OCI-LY7 (cell line): Measurements from ENCODE around the gene SPATA12.

Experiments
- EZH2phosphoT487 ChIP-seq: fragments of 200-600 bp; sonication (generic); IDR thresholded peaks from 2 replicates; pipeline ENCODE4 v1.6.1; 2018; ENCODE audit warnings: low read depth, borderline replicate concordance, mild to moderate bottlenecking, mixed run types, antibody characterized with exemption, low read length, moderate library complexity, mixed read lengths
- TF ChIP-seq, protein P1 (sequence below): fragments of 200-600 bp; sonication (generic); conservative IDR thresholded peaks from 2 replicates; pipeline ENCODE4 v1.5.1; 2014; ENCODE audit warnings: mild to moderate bottlenecking, antibody characterized with exemption, low read length, moderate library complexity, mixed read lengths

GRCh38 chr3:57064572-57064971 lies 4.1 kb downstream of the SPATA12 start:
- TF ChIP-seq, protein P1, sequence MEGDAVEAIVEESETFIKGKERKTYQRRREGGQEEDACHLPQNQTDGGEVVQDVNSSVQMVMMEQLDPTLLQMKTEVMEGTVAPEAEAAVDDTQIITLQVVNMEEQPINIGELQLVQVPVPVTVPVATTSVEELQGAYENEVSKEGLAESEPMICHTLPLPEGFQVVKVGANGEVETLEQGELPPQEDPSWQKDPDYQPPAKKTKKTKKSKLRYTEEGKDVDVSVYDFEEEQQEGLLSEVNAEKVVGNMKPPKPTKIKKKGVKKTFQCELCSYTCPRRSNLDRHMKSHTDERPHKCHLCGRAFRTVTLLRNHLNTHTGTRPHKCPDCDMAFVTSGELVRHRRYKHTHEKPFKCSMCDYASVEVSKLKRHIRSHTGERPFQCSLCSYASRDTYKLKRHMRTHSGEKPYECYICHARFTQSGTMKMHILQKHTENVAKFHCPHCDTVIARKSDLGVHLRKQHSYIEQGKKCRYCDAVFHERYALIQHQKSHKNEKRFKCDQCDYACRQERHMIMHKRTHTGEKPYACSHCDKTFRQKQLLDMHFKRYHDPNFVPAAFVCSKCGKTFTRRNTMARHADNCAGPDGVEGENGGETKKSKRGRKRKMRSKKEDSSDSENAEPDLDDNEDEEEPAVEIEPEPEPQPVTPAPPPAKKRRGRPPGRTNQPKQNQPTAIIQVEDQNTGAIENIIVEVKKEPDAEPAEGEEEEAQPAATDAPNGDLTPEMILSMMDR, result no peak
- no peak for TF ChIP-seq EZH2phosphoT487
